ENCODE data around the gene DEK.
"Not testable (repeated sequence)": the region's sequence is repeated elsewhere in the genome, so short reads cannot be mapped to it uniquely, and the experiment has no call there.

- TF ChIP-seq CTCF (conservative IDR thresholded peaks at IDR 0.05; ENCODE audit: low read length); EZH2phosphoT487 (IDR thresholded peaks at IDR 0.05; ENCODE audit: borderline replicate concordance, low read depth, low read length): not testable (repeated sequence)
These were observed 37.2 kb downstream of the DEK start for GRCh38 chr6:18227166-18227565.

Measured in OCI-LY7 (cell line).